NCI-H526 treated with DMSO at 0.1 percent for 48 hours (cell line): ENCODE results near the gene SPAST.
"Not testable (repeated sequence)": the region's sequence is repeated elsewhere in the genome, so short reads cannot be mapped to it uniquely, and the experiment has no call there.

Experiments
- DNase-seq: peaks from one replicate; lab custom pipeline; 2025; lab: John Stamatoyannopoulos, UW

Gene SPAST, protein sequence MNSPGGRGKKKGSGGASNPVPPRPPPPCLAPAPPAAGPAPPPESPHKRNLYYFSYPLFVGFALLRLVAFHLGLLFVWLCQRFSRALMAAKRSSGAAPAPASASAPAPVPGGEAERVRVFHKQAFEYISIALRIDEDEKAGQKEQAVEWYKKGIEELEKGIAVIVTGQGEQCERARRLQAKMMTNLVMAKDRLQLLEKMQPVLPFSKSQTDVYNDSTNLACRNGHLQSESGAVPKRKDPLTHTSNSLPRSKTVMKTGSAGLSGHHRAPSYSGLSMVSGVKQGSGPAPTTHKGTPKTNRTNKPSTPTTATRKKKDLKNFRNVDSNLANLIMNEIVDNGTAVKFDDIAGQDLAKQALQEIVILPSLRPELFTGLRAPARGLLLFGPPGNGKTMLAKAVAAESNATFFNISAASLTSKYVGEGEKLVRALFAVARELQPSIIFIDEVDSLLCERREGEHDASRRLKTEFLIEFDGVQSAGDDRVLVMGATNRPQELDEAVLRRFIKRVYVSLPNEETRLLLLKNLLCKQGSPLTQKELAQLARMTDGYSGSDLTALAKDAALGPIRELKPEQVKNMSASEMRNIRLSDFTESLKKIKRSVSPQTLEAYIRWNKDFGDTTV

DNA sequence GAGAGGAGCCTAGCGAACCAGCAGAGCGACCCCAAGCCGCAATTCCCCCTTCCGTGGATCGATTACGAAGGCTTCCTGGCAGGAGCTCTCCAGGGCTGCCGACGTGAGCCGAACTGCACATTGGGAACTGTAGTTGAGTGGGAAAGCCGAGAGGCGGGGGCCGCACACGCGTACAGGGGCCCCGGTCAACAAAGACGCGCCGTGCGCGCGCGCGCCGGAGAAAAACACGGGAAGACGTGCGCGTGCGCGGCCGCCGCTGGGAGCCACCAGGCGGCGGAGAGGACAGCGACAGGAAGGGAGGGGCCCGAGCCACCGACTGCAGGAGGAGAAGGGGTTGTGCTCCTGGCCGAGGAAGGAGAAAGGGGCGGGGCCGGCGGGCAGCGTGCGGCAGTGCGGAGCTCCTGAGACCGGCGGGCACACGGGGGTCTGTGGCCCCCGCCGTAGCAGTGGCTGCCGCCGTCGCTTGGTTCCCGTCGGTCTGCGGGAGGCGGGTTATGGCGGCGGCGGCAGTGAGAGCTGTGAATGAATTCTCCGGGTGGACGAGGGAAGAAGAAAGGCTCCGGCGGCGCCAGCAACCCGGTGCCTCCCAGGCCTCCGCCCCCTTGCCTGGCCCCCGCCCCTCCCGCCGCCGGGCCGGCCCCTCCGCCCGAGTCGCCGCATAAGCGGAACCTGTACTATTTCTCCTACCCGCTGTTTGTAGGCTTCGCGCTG, at the start of gene SPAST:
Gene SPAST, plus strand, starts transcription at position 247 of the 711 bp plus-strand sequence. Its CDS starts 276 bp downstream, at position 523.
- DNase-seq, result peak; percentile 97

DNA sequence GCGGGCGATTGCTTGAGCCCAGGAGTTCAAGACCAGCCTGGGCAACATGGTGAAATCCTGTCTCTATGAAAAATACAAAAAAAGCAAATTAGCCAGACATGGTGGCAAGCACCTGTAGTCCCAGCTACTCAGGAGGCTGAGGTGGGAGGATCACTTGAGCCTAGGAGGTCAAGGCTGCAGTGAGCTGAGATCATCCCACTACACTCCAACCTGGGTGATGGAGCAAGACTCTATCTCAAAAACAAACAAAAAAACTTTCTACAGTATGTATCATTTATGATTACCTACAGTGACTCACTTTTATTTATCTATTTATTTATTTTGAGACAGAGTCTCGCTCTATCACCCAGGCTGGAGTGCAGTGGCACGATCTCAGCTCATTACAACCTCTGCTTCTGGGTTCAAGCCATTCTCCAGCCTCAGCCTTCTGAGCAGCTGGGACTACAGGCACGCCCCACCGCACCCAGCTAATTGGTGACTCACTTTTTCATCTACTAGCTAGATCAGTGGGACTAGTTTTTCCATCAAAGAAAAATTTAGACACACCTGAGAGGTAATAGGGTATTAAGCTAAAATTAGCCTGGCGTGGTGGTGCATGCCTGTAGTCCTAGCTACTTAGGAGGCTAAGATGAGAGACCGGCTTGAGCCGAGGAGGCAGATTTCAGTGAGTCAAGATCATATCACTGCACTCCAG, 44.4 kb upstream of the SPAST start:
- not testable (repeated sequence) for DNase-seq

DNA sequence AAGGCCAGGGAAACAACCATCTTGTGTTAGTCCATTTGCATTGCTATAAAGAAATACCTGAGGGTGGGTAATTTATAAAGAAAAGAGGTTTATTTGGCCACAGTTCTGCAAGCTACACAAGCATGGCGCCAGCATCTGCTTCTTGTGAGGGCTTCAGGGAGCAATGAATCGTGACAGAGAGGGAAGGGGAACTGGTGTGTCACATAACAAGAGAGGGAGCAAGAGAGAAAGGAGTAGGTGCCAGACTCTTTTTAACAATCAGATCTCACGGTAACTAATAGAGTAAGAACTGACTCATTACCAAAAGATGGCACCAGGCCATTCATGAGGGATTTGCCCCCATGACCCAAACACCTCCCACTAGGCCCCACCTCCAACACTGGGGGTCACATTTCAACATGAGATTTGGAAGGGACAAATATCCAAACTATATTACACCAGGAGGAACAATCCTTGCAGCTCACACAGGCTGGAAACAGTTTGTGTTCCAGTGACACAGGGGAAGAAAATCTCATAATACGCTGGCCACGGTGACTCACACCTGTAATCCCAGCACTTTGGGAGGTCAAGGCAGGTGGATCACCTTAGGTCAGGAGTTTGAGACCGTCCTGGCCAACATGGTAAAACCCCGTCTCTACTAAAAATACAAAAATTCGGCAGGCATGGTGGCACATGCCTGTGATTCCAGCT, 29.0 kb upstream of the SPAST start:
- not testable (repeated sequence) for DNase-seq

DNA sequence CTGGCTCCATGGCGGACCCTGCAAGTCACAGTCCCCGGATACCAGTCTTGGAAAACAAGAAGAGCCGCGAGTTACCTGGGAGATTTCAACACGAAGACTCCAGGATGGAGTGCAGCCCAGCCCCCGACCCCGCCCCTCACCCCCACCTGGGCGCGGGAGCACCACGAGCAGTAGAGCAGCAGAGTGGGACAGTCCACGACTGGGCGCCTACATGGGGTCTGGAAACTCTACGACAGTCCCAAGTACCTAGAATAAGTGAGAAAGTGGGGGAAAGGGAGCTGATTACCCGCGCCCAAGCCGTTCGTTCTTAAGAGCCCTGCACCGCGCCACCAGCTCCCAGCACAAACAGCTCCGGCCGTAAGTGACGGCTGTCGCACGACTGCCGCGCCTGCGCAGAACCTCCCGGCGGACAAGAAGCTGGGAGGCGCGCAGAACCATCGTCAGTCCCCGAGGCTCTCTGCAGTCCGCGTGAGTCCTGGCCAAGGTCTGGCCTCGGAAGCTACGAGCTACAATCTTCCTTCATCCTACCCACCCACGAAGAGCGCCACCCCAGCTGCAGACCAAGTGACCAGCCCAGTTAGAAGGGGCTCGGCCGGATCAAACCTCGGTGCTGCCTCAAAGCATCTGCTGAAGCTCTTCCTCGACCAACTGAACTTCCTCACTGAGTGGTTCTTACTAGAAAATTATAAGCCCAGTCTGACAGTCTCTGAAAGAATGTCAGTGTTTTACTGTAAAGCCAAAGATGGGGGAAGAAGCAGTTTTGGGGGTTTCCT, 23.7 kb upstream of the SPAST start, which contains the start of gene DPY30:
Gene DPY30, minus strand, starts transcription at position 359 of the 773 bp plus-strand sequence. Its CDS starts 349 bp downstream, at position 10.
- DNase-seq, result peak; percentile 86

DNA sequence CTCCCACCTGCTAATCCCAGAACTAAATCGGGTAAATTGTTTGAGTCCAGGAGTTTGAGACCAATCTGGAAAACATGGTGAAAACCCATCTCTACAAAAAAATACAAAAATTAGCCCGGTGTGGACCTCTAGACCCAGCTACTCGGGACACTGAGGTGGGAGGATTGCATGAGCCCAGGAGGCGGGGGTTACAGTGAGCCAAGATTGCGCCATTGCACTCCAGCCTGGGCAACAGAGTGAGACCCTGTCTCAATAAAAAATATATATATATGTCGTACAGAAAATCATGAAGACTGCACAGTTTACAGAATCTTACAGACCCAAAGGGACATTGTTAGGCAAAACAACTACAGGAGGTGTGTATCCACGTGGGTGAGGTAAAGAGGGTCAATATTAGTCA, 19.8 kb upstream of the SPAST start:
- no peak for DNase-seq

DNA sequence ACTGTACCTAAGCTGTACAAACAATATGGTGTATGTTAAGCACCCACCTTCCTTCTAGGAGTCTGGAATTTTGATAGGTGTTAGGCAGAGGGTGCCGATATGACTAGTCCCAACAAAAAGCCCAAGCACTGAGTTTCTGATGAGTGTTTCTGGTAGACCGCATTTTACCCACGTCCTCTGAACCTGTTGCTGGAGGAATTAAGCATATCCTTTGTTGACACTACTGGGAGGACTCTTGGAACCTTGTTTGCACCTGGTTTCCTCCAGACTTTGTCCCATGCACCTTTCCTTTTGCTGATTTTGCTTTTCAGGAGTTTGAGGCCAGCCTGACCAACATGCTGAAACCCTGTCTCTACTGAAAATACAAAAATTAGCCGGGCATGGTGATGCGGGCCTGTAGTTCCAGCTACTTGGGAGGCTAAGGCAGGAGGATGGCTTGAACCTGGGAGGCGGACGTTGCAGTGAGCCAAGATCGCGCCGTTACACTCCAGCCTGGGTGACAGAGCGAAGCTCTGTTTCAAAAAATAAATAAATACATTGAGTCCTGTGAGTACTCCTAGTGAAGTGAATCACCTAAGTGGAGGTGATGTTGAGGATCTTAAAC, 11.4 kb upstream of the SPAST start:
- DNase-seq, result no peak

DNA sequence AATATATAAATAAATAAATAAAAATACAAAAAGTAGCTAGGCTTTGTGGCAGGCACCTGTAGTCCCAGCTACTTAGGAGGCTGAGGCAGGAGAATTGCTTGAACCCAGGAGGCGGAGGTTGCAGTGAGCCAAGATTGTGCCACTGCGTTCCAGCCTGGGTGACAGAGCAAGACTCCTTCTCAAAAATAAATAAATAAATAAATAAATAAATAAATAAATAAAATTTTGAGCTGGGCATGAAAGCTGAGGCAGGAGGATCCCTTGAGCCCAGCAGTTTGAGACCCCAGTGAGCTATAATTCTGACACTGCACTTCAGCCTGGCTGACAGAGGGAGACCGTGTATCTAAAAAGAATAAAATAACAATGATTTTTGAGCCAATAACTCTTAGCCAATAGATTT, 8.8 kb upstream of the SPAST start:
- DNase-seq, result not testable (repeated sequence)

DNA sequence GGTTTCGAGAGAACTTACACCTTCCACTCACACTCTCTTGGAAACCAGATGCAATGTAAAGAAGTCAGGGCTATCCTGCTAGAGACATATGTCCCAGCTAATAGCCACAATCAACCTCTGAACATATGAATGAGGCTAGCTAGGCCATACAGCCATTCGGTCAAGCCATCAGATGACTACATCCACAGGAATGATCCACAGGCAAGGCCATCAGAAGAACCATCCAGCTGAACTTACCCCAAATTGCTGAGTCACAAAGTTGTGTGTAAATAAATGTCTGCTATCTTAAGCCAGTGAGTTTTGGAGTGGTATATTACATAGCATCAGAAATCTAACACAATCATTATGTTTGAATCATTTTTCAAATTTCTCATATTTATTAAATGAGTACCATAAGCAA, 5.2 kb upstream of the SPAST start:
- DNase-seq, result no peak

DNA sequence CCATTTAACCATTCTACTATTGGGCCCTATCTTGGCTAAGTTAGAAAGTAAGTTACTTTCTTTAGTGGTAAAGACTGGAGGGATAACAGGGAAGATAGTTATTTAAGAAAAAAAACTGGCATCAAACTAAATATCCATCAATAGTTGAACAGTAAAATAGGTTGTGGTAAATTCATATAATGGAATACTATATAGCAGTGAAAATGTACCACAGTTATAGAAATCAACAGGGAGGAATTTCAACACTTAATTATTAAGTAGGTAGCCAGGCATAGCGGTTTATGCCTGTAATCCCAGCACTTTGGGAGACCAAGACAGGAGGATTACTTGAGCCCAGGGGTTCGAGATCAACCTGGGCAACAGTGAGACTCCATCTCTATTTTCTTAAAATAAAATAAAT, 3.1 kb upstream of the SPAST start:
- no peak for DNase-seq

DNA sequence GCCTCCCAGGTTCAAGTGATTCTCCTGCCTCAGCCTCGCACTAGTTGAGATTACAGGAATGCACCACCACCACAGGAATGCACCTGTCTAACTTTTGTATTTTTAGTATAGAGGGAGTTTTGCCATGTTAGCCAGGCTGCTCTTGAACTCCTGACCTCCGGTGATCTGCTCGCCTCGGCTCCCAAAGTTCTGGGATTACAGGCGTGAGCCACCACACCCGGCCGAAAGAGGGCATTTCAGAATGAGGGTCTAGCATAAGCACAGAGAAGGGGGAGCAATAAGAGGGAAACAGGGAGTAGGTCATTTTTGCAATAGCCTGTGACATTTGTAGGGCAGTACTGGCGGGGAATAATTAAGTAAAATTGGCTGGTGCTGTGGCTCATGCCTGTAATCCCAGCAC, 1.9 kb upstream of the SPAST start:
- no peak for DNase-seq

DNA sequence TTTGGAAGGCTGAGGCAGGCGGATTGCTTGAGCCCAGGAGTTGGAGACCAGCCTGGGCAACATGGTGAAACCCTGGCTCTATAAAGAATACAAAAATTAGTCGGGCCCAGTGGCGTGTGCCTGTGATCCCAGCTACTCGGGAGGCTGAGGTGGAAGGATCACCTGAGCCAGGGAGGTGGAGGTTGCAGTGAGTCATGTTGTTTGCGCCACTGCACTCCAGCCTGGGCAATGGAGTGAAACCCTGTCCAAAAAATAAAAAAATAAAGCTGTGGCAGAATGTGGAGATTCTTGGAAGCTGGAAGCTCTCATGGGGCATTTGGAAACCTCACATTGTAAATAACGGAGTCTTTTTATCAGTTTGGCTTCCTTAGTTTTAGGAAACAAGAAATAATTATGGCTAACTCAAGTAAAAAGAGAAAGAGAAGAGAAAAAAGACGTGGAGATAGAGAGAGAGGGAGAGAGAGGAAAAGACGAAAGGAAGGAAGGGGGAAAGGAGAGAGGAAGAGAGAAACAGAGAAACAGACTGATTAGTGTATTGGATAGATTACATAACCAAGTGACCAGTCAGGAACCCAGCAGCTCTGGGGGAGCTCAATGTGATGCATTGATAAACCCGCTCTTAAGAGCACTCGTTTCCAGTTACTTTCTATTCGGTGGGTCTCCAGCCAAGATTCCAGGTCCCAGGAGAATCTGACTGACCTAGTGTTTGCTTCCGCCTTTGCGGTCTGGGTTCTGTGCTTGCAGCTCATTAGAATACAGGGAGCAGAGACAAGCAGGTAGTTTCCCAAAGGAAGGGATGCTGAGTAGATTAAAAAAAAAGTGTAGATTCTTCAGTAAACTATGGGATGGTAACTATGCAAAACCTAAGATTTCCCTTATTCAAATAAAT, 1.1 kb upstream of the SPAST start:
- DNase-seq, result peak; percentile 72

DNA sequence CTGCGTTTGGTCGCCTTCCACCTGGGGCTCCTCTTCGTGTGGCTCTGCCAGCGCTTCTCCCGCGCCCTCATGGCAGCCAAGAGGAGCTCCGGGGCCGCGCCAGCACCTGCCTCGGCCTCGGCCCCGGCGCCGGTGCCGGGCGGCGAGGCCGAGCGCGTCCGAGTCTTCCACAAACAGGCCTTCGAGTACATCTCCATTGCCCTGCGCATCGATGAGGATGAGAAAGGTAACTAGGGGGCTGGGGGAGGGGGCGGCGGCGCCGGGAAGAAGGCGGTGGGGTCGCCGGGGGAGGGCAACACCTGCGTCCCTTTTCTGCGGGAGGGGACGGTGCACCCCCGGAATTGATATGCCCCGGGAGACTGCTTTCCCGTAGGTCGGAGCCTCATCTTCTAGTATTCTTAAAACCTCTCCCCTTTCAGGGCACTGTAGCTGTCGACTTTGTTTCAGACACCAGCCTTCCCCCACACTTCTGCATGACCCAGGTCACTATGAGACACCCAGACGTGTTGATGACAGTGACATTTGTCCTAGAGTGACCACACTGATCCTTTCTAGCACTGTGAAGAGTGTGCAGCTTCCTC, 755 bp downstream of the SPAST start:
- DNase-seq, result peak; percentile 33

DNA sequence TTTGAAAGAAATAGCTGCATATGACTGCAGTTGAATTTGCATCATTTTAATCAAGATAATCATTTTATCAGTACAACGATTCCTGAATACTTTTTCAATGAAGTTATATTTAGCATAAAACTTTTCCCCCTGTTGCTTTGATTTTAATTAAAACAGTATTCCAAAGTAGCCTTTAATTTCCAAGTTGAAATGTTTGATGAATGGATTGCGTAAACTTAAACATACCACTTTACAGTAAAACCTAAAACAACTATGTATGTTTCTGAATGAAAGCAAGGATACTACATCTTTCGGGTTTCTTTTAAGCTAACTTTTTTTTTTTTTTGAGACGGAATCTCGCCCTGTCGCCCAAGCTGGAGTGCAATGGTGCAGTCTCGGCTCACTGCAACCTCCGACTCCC, 1.4 kb downstream of the SPAST start:
- no peak for DNase-seq

DNA sequence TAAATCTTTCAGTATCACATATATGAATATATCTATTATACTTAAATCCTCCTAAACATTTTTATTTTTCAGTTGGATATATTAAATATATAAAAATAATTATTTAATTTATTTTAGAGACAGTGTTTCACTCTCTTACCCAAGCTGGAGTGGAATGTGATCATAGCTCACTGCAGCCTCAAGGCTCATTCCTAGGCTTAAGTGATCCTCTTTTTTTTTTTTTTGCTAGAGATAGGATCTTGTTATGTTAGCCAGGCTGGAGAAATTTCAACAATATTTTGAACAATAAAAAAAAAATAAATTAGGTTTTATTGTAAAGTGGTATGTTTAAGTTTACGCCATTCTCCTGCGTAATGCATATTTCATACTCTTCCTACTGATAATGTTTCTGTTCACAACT, 4.2 kb downstream of the SPAST start:
- no peak for DNase-seq

DNA sequence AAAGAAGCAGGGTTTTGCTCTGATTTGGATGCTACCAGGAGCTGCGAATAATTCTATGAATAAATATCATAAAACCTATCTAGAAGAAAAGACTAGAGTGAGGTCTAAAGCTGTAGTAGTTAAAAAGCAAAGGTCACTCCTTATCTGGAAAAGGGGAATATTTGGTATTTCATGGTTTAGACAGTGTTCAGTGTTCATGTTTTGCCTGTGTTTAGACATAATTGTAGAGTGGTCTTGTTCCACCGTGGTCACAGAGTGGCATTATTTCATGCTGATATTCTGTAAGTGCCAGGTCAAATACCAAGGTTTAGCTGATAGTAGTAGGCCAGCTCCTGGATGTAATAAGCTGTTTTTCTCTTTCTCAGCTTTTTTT, 10.8 kb downstream of the SPAST start:
- DNase-seq, result no peak

DNA sequence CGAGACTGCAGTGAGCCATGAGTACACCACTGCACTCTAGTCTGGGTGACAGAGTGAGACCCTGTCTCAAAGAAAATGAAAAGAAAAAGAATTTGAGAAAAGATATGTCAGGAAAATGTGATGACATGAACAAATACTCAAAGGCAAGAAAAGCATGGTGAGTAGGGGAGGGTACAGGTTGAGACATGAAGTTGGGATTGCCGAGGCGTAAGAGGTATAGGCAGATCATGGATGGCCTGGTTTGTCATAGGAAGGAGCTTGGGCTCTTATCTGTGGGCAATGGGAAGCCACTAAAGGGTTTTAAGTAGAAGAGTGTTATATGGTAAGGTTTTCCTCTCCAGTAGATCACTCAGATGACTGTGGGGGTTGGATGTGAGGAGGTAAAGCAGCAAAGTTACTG, 32.3 kb downstream of the SPAST start:
- no peak for DNase-seq

DNA sequence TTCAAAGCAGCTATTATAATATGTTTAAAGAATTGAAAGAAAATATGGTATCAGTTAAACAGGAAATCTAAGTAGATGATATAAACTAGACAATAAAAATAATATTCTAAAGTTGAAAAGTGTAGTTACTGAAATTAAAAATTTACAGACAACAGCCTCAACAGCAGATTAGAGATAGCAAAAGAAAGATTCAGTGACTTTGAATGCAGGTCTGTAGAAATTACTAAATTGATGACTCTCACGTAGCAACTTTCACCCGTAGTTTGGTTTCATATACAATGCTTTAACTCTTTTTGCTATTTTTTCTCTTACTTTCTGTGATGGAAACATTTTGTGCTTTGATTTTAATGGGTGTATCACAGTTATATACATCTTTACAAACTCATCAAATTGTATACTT, 44.8 kb downstream of the SPAST start:
- DNase-seq, result no peak

DNA sequence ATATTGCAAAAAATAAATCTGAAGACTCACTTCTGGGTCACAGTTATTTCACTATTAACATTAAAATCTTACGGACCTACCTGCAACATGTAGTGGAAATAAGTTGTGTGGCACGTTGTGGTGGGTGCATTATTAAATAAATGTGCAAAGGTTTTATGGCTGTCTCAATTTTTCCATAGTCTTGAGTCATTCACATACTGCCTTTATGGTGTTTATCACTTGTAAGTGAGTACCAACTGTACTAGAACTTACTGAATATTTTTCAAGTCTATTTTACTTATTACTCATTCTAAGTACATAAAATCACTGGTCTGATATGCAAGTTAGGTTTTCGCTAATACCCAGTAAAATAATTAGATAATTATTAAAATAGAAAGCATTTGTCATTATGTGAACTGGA, 54.7 kb downstream of the SPAST start:
- DNase-seq, result no peak

DNA sequence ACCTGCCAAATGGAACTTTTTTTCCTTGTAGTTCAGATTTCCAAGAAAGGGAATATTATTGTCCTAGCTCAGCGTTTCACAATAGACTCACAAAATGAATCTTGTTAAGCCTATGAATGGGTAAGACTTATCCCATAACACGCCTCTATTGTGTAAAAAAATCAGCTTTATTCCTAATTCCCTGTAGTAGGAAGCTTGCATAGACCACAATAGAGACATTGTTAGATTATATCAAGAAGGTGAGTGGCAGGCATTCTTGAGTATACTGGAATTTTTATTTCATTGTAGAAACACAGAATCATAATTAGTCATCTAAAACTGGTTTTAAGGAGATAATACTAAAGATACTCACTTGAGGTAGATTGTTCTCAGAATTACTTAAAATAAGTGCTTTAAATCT, 55.8 kb downstream of the SPAST start:
- DNase-seq, result no peak
